NK-92 treated with Interleukin-12 subunit alpha and Interleukin-12 subunit beta, amount 100 ng/mL, for 24 hours (cell line): Measurements from ENCODE around the gene MFRP.

ENCODE experiments used
- DNase-seq: peaks from one replicate; lab custom pipeline; 2025; lab: John Stamatoyannopoulos, UW

MFRP gene

GRCh38 chr11:119338318-119338890 is 8.1 kb downstream of the MFRP start:
- peak; percentile 34 for DNase-seq

GRCh38 chr11:119337581-119338317 is 8.8 kb downstream of the MFRP start:
- DNase-seq, result no peak

- DNase-seq, result no peak
These were observed 9.6 kb downstream of the MFRP start for GRCh38 chr11:119336744-119337469.

GRCh38 chr11:119335655-119336543 is 10.6 kb downstream of the MFRP start:
- no peak for DNase-seq

GRCh38 chr11:119335091-119335654 is 11.3 kb downstream of the MFRP start:
- DNase-seq, result no peak

GRCh38 chr11:119334174-119334930 is 12.2 kb downstream of the MFRP start, which contains the start of gene RNF26:
Gene RNF26, plus strand, starts transcription at chr11:119334527. Its CDS starts 596 bp downstream, at chr11:119335123.
- peak; percentile 88 for DNase-seq

GRCh38 chr11:119332111-119332765 is 14.3 kb downstream of the MFRP start:
- DNase-seq, result no peak

- DNase-seq, result no peak
These were observed 16.3 kb downstream of the MFRP start for GRCh38 chr11:119330237-119330636.

GRCh38 chr11:119329320-119329719 is 17.2 kb downstream of the MFRP start:
- no peak for DNase-seq

GRCh38 chr11:119324189-119324588 is 22.3 kb downstream of the MFRP start:
- no peak for DNase-seq

- DNase-seq, result peak; percentile 45
These were observed 22.9 kb downstream of the MFRP start for GRCh38 chr11:119323532-119324033.

- DNase-seq, result no peak
These were observed 23.5 kb downstream of the MFRP start for GRCh38 chr11:119322921-119323531.

GRCh38 chr11:119322360-119322739 is 24.2 kb downstream of the MFRP start:
- DNase-seq, result no peak

GRCh38 chr11:119320776-119321524 is 25.6 kb downstream of the MFRP start:
- no peak for DNase-seq

GRCh38 chr11:119320240-119320775 is 26.2 kb downstream of the MFRP start:
- DNase-seq, result no peak

GRCh38 chr11:119319700-119320239 is 26.7 kb downstream of the MFRP start:
- DNase-seq, result no peak

- no peak for DNase-seq
These were observed 27.3 kb downstream of the MFRP start for GRCh38 chr11:119319136-119319699.
